Epithelial cell of proximal tubule (primary cell): ENCODE measurements around the gene FAM184B. TPM values are rescaled to one million over a fixed set of nuclear protein-coding genes. Genes with fewer than 3 reads are reported as not detected.

Source experiments
- DNase-seq: peaks from one replicate; pipeline ENCODE4 v3.0.0-alpha.2; 2011; ENCODE audit warnings: low read depth
- H3K4me3 ChIP-seq: 2 replicates; pipeline ENCODE4 v1.5.1; 2011; ENCODE audit warnings: low read depth, mild to moderate bottlenecking, low read length
- total RNA-seq: library from RNA; depleted of rRNA; stranded (reverse); fragments of >200 nt; gene quantifications from 2 replicates; pipeline ENCODE4 v1.2.3, GENCODE V29; 2015
- TF ChIP-seq, protein P1 (sequence below): conservative IDR thresholded peaks from 2 replicates; pipeline ENCODE4 v1.5.1; 2012; ENCODE audit warnings: low read depth, mild to moderate bottlenecking, low read length

Gene FAM184B
- total RNA-seq, 1 donor from 2014 or later, result 0.17 TPM

DNA sequence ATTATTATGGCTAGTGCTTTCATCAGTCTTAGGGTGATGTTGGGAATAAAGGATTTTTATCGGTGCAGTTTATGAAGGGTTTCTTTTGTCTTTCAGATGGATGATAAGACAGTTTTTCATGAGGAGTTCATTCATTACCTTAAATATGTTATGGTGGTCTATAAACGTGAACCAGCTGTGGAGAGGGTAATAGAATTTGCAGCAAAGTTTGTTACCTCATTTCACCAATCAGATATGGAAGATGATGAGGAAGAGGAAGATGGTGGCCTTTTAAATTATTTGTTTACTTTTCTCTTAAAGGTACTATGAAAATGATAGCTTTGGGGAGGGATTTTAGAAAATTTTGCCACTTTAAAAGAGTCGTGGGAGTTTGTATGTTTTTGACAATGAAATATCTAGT lies 30.7 kb upstream of the FAM184B start:
- TF ChIP-seq, protein P1, sequence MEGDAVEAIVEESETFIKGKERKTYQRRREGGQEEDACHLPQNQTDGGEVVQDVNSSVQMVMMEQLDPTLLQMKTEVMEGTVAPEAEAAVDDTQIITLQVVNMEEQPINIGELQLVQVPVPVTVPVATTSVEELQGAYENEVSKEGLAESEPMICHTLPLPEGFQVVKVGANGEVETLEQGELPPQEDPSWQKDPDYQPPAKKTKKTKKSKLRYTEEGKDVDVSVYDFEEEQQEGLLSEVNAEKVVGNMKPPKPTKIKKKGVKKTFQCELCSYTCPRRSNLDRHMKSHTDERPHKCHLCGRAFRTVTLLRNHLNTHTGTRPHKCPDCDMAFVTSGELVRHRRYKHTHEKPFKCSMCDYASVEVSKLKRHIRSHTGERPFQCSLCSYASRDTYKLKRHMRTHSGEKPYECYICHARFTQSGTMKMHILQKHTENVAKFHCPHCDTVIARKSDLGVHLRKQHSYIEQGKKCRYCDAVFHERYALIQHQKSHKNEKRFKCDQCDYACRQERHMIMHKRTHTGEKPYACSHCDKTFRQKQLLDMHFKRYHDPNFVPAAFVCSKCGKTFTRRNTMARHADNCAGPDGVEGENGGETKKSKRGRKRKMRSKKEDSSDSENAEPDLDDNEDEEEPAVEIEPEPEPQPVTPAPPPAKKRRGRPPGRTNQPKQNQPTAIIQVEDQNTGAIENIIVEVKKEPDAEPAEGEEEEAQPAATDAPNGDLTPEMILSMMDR, result no peak
- H3K4me3 ChIP-seq, result peak overlapping the region; percentile 82
- DNase-seq, result no peak

DNA sequence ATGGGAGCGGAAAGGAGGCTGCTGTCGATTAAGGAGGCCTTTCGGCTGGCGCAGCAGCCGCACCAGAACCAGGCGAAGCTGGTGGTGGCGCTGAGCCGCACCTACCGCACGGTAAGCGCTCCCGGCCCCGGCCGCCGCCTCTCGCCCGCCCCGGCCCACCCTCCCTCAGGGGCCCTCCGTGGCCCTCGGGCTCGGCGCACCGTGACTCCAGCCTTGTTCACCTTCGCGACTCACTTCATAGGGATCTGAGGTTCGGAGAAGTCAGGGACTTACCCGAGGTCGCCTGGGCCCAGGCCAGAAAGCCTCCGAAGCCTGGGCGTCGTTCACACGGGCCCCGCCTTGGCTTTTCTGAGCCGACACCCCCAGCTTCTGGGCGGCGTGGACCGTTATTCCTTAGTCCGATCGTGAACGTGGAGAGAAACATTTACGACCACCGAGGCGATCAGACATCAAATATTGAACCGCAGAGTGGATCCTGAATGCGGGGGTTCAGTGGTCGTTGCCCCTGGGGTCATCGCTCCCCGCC lies 29.7 kb upstream of the FAM184B start:
- no peak for DNase-seq
- H3K4me3 ChIP-seq, result peak overlapping the region; percentile 82
- TF ChIP-seq, protein P1, result no peak

DNA sequence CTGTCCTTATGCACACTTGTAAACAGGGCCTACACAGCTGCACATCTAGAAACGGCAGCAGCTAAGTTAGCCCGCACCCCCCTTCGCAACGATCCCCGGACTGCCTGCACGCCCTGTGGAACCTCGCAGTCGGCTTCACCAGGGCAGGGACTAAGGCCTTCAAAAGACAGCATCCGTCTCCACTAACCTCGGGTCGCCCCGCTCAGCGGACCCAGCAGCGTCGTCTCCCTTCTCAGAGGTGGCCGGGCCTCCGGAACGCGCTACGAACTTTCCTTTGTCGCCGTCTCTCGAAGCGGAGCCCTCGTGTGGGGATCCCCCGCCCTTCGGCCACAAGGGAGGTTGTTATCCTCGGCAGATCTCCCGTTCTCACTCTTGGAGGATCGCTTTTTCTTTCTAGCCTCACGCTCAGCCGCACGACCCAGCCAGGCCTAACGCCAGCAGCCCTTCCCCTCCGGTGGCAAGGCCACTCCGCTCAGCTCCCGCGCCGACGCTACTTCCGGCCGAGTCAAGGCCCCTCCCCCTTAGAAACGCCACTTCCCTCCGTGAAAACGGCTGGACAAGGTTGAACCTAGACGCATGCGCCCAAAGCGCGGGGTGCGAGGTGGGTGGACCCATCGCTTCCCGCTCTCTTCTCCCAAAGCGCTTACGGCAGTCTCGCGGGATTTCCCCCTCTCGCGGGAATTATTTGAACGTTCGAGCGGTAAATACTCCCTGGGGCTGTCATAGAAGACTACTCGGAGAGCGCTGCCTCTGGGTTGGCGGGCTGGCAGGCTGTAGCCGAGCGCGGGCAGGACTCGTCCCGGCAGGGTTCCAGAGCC lies 29.0 kb upstream of the FAM184B start, which contains the start of the genes DCAF16 and NCAPG:
DCAF16 (minus strand) TSS at position 498 of the 818 bp plus-strand sequence. CDS start 6,616 bp downstream, outside the sequence.
NCAPG (plus strand) TSS at position 720 of the 818 bp plus-strand sequence. CDS start 99 bp downstream, outside the sequence.
- TF ChIP-seq, protein P1, result no peak
- peak within 1 kb of the TSS; percentile 82 for H3K4me3 ChIP-seq

DNA sequence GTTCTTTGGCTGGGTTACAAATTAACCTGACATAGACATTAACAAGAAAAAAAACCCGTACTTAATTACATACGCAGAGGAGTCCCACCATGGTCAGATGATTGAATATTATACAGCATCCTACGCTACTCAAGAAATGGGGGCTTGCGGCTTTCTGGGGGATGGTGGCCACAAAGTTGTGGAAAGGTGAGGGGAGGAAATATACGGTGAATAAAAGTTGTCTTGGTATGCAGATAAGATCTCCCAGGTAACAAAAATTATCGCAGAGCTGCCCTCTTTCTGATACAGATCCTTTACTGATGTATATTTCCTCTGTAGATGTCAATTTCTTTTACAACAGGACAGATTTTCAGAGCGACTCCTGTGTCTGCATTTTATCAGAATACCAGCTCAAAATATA lies 28.2 kb upstream of the FAM184B start:
- H3K4me3 ChIP-seq, result peak overlapping the region; percentile 82
- TF ChIP-seq, protein P1, result no peak

More for the DNA sequence above, 29.0 kb upstream of the FAM184B start, which contains the start of the genes DCAF16 and NCAPG:
- DNase-seq, result peak; percentile 92

DNA sequence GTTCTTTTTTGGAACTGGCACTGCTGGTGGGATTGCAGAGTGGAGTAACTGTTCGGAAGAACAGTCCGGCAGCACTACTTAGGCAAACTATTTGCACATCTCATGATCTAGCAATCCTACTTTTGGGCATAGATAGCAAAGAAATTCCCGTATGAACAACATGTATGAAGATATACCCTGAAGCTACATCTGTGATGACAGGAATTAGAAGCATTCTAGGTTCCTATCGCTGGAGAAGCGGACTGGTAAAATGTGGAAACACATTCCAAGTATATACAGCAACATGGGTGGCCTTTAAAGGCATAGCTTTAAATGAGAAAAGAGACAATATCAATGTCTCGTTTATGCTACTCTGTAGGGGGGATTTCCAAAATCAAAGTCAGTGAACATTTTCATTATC lies 26.0 kb upstream of the FAM184B start:
- no peak for DNase-seq
- peak overlapping the region; percentile 27 for H3K4me3 ChIP-seq
- TF ChIP-seq, protein P1, result no peak

More for the DNA sequence above, 28.2 kb upstream of the FAM184B start:
- no peak for DNase-seq

DNA sequence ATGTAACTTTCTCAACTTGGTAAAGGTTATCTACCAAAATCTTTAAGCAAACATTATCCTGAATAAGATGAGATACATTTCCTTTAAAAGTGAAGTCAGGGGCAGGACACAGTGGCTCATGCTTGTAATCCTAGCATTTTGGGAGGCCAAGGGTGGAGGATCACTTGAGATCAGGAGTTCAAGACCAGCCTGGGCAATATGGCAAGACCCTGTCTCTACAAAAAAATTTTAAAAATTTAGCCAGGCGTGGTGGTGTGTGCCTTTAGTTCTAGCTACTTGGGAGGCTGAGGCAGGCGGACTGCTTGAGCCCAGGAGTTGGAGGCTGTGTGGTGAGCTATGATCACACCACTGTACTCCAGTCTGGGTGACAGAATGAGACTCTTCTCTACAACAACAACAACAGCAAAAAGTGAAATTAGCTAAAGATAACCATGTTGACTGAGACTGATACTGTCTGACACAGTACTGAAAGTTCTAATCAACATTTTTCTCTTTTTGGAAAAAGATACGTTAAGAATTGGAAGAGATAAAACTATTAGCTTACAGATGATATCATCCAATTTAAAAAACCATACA lies 24.2 kb upstream of the FAM184B start:
- TF ChIP-seq, protein P1, result no peak

More for the DNA sequence above, 24.2 kb upstream of the FAM184B start:
- no peak overlapping the region for H3K4me3 ChIP-seq
- DNase-seq, result no peak
